GM12878 (cell line): ENCODE results near the gene CDO1. TPM values are rescaled to one million over a fixed set of nuclear protein-coding genes. Genes with fewer than 3 reads are reported as not detected.

ENCODE experiments used
- ATF3 ChIP-seq: IDR thresholded peaks from 2 replicates; pipeline ENCODE4 v1.6.1; 2011; ENCODE audit warnings: low read depth, mild to moderate bottlenecking, low read length, moderate library complexity, borderline replicate concordance; ENCODE audit errors: extremely low read depth
- ATF7 ChIP-seq: fragments of 450-650 bp; IDR thresholded peaks from 2 replicates; pipeline ENCODE4 v1.6.1; 2016; ENCODE audit warnings: low read depth, mild to moderate bottlenecking
- BACH1 ChIP-seq: fragments of 450-650 bp; IDR thresholded peaks from 2 replicates; pipeline ENCODE4 v1.6.1; 2017; ENCODE audit warnings: mild to moderate bottlenecking, borderline replicate concordance
- CBFB ChIP-seq: IDR thresholded peaks from 2 replicates; pipeline ENCODE4 v1.6.1; 2016; ENCODE audit warnings: antibody characterized with exemption, low read depth
- CREB1 ChIP-seq: IDR thresholded peaks from 2 replicates; pipeline ENCODE4 v1.6.1; 2012; ENCODE audit warnings: low read depth, mild to moderate bottlenecking, inconsistent platforms
- DPF2 ChIP-seq: fragments of 450-650 bp; IDR thresholded peaks from 2 replicates; pipeline ENCODE4 v1.6.1; 2017; ENCODE audit warnings: mild to moderate bottlenecking
- EGR1 ChIP-seq, 2 experiments: IDR thresholded peaks; 1 replicate in 1 of 2; 2 replicates in 1 of 2; pipeline ENCODE4 v1.6.1; 2011 to 2012; ENCODE audit warnings: low read depth in 2 of 2, low read length in 2 of 2, borderline replicate concordance in 1 of 2, mild to moderate bottlenecking in 1 of 2, moderate library complexity in 1 of 2
- ETV6 ChIP-seq, 2 experiments: fragments of 450-650 bp in 1 of 2; IDR thresholded peaks in 1 of 2; conservative IDR thresholded peaks in 1 of 2; 2 replicates each; pipeline ENCODE4 v1.6.1; 2014; ENCODE audit warnings: antibody characterized with exemption in 1 of 2, borderline replicate concordance in 1 of 2, low read depth in 1 of 2, mild to moderate bottlenecking in 1 of 2, moderate library complexity in 1 of 2
- EZH2 ChIP-seq: IDR thresholded peaks from 2 replicates; pipeline ENCODE4 v1.6.1; 2012; ENCODE audit warnings: low read depth, mild to moderate bottlenecking, control low read depth, inconsistent platforms, low read length, borderline replicate concordance; ENCODE audit not compliant: control insufficient read depth
- KAT2A ChIP-seq: conservative IDR thresholded peaks from 2 replicates; pipeline ENCODE4 v1.6.1; 2011; ENCODE audit warnings: low read depth, low read length; ENCODE audit not compliant: control insufficient read depth
- KDM1A ChIP-seq: fragments of 200-600 bp; sonication (generic); IDR thresholded peaks from 2 replicates; pipeline ENCODE4 v1.6.1; 2016; ENCODE audit warnings: borderline replicate concordance
- NKRF ChIP-seq: fragments of 450-650 bp; conservative IDR thresholded peaks from 2 replicates; pipeline ENCODE4 v1.6.1; 2017; ENCODE audit warnings: mild to moderate bottlenecking, moderate library complexity
- NR2C1 ChIP-seq: fragments of 450-650 bp; IDR thresholded peaks from 2 replicates; pipeline ENCODE4 v1.6.1; 2017; ENCODE audit warnings: antibody characterized with exemption, mild to moderate bottlenecking, moderate library complexity
- POLR2AphosphoS2 ChIP-seq: IDR thresholded peaks from 2 replicates; pipeline ENCODE4 v1.6.1; 2011; ENCODE audit warnings: low read depth, mild to moderate bottlenecking, low read length, improper control_type of control experiment, moderate library complexity
- RUNX3 ChIP-seq: IDR thresholded peaks from 2 replicates; pipeline ENCODE4 v1.6.1; 2012; ENCODE audit warnings: low read length, inconsistent platforms
- SMAD1 ChIP-seq: fragments of 450-650 bp; IDR thresholded peaks from 2 replicates; pipeline ENCODE4 v1.6.1; 2018; ENCODE audit warnings: mild to moderate bottlenecking, low read depth; ENCODE audit not compliant: partially characterized antibody
- SUZ12 ChIP-seq: fragments of 200-600 bp; sonication (generic); IDR thresholded peaks from one replicate; pipeline ENCODE4 v1.6.1; 2018; ENCODE audit warnings: antibody characterized with exemption, mild to moderate bottlenecking; ENCODE audit not compliant: unreplicated experiment
- ZBTB11 ChIP-seq: fragments of 450-650 bp; formaldehyde crosslinking; IDR thresholded peaks from 2 replicates; pipeline ENCODE4 v1.5.0; 2022; ENCODE audit warnings: mild to moderate bottlenecking, missing genetic modification characterization
- ZNF207 ChIP-seq: fragments of 450-650 bp; IDR thresholded peaks from 2 replicates; pipeline ENCODE4 v1.6.1; 2014; ENCODE audit warnings: antibody characterized with exemption, mild to moderate bottlenecking, borderline replicate concordance
- ZNF687 ChIP-seq: fragments of 450-650 bp; IDR thresholded peaks from 2 replicates; pipeline ENCODE4 v1.6.1; 2017; ENCODE audit warnings: mild to moderate bottlenecking, moderate library complexity
- polyA plus RNA-seq, 11 experiments: library from polyadenylated mRNA; depleted of rRNA in 4 of 11; unstranded in 6 of 11; stranded (reverse) in 5 of 11; fragments of >200 nt; fragmentation: Nextera tagmentation in 4 of 11; fragmentation: Illumina TruSeq in 1 of 11; extraction: Ambion mirVana in 4 of 11; extraction: Trizol in 1 of 11; gene quantifications; 1 replicate in 1 of 11; 2 replicates in 10 of 11; pipeline versions ENCODE4 v1.2.1 to v1.2.3, GENCODE V29; 2011 to 2016; ENCODE audit warnings: inconsistent platforms in 2 of 11, missing spikeins in 2 of 11, low read depth in 1 of 11
- total RNA-seq, 4 experiments: library from RNA; depleted of rRNA in 3 of 4; stranded (reverse); fragments of >200 nt in 3 of 4; fragmentation: Illumina TruSeq in 1 of 4; extraction: Trizol in 1 of 4; gene quantifications; 2 replicates each; pipeline versions ENCODE4 v1.2.1 to v1.2.3, GENCODE V29; 2013 to 2021

Gene CDO1
- total and polyA plus RNA-seq, 10 of the 15 experiments (the other 5 are each of a cell fraction or from before 2014, with no cell fraction given), result 0.05 TPM; not detected in 9

- TF ChIP-seq NKRF, result peak; percentile 85
- peak; percentile 57 for TF ChIP-seq BACH1
- TF ChIP-seq CBFB, result no peak
- peak; percentile 65 for TF ChIP-seq SMAD1
- TF ChIP-seq KDM1A, result no peak
- TF ChIP-seq DPF2, result no peak; the same call in 1 of the 2 replicates
- peak; percentile 91 for TF ChIP-seq ZNF207
- peak; percentile 35 for TF ChIP-seq RUNX3
- no peak for TF ChIP-seq SUZ12
- no peak for TF ChIP-seq EZH2
- peak in 1 of 2 experiments; percentile 91; a peak in 2 of 3 replicates for TF ChIP-seq EGR1 (IDR thresholded peaks at IDR 0.05; ENCODE audit: borderline replicate concordance in 1 of 2, low read depth in 2 of 2, low read length in 2 of 2)
- TF ChIP-seq ATF3, result no peak
- peak; percentile 41; the same call in 1 of the 2 replicates for TF ChIP-seq ZNF687
- TF ChIP-seq ZBTB11 (CRISPR knock-in tag), result no peak
- peak; percentile 88 for TF ChIP-seq POLR2AphosphoS2
- TF ChIP-seq ETV6 (conservative IDR thresholded peaks at IDR 0.05 in 1 of 2, IDR thresholded peaks at IDR 0.05 in 1 of 2; ENCODE audit: borderline replicate concordance in 1 of 2, low read depth in 1 of 2), result peak in 1 of 2 experiments; percentile 64; a peak in 2 of 4 replicates
- TF ChIP-seq ATF7, result peak; percentile 97
- TF ChIP-seq CREB1, result peak; percentile 91
- peak; percentile 67 for TF ChIP-seq NR2C1
- TF ChIP-seq KAT2A, result no peak
Measured at GRCh38 chr5:115841382-115842088, 25.1 kb upstream of the CDO1 start, which contains the start of the genes AP3S1 and ATG12 (continued).
